HCT116 (cell line): ENCODE measurements around the gene LIG4. TPM values are rescaled to one million over a fixed set of nuclear protein-coding genes. Genes with fewer than 3 reads are reported as not detected.

Experiments used
- total RNA-seq: library from RNA; stranded (reverse); gene quantifications from one replicate; pipeline ENCODE4 v1.2.1, GENCODE V29; 2021; ENCODE audit not compliant: unreplicated experiment

The LIG4 gene
- total RNA-seq, 1 experiment from 2014 or later: 7.4 TPM

Other genes with a start within 250 kb of the LIG4 start
- 4.1 TPM for gene ABHD13, start 2.9 kb upstream of the LIG4 start, total RNA-seq
- 1.3 TPM for gene TNFSF13B, start 54.2 kb upstream of the LIG4 start, total RNA-seq